ENCODE measurements around the gene ADRB2.

- TF ChIP-seq CTCF (conservative IDR thresholded peaks at IDR 0.05) (no peak), EZH2 (IDR thresholded peaks at IDR 0.05; ENCODE audit: low read depth) (no peak)
Observed at GRCh38 chr5:148860599-148860998, 34.2 kb downstream of the ADRB2 start.
